ENCODE results near the gene EP400.
A peak's percentile ranks its signal among the peaks of the same experiment; 100 is the strongest.

The EP400 gene

GRCh38 chr12:131928711-131929580 is 20.8 kb upstream of the EP400 start, which contains the start of gene PUS1:
TSS of gene PUS1 (plus strand) at chr12:131929276. CDS start at chr12:131929723, 447 bp downstream.
- no peak for TF ChIP-seq CTCF (IDR thresholded peaks at IDR 0.05; ENCODE audit: low read depth, low read length)
- peak; percentile 96 for DNase-seq (ENCODE audit: low read depth in 2 of 2)
- peak within 1 kb of the TSS; percentile 73 to 100 for H3K4me3 ChIP-seq (replicated peaks in 1 of 2; ENCODE audit: low read depth in 2 of 2, low read length in 2 of 2)

GRCh38 chr12:131929581-131930456 is 19.9 kb upstream of the EP400 start:
- peak in 1 of 2 donors; percentile 21 for DNase-seq (ENCODE audit: low read depth in 2 of 2)
- peak overlapping the region; percentile 73 to 100 for H3K4me3 ChIP-seq (replicated peaks in 1 of 2; ENCODE audit: low read depth in 2 of 2, low read length in 2 of 2)
- TF ChIP-seq CTCF (IDR thresholded peaks at IDR 0.05; ENCODE audit: low read depth, low read length), result no peak

GRCh38 chr12:131930510-131930909 is 19.2 kb upstream of the EP400 start:
- H3K4me3 ChIP-seq (replicated peaks in 1 of 2; ENCODE audit: low read depth in 2 of 2, low read length in 2 of 2), result peak overlapping the region; percentile 73 to 100
- no peak for DNase-seq (ENCODE audit: low read depth in 2 of 2)
- TF ChIP-seq CTCF (IDR thresholded peaks at IDR 0.05; ENCODE audit: low read depth, low read length), result no peak

- H3K4me3 ChIP-seq (replicated peaks in 1 of 2; ENCODE audit: low read depth in 2 of 2, low read length in 2 of 2), result no peak overlapping the region
- TF ChIP-seq CTCF (IDR thresholded peaks at IDR 0.05; ENCODE audit: low read depth, low read length), result no peak
- no peak for DNase-seq (ENCODE audit: low read depth in 2 of 2)
Observed at GRCh38 chr12:131933387-131933786, 16.4 kb upstream of the EP400 start.

GRCh38 chr12:131934535-131934934 is 15.2 kb upstream of the EP400 start:
- DNase-seq (ENCODE audit: low read depth in 2 of 2), result no peak
- TF ChIP-seq CTCF (IDR thresholded peaks at IDR 0.05; ENCODE audit: low read depth, low read length), result no peak
- H3K4me3 ChIP-seq (replicated peaks in 1 of 2; ENCODE audit: low read depth in 2 of 2, low read length in 2 of 2), result no peak overlapping the region

- no peak for DNase-seq (ENCODE audit: low read depth in 2 of 2)
- TF ChIP-seq CTCF (IDR thresholded peaks at IDR 0.05; ENCODE audit: low read depth, low read length), result no peak
- no peak overlapping the region for H3K4me3 ChIP-seq (replicated peaks in 1 of 2; ENCODE audit: low read depth in 2 of 2, low read length in 2 of 2)
Observed at GRCh38 chr12:131938082-131938481, 11.7 kb upstream of the EP400 start.
